HEK293 (cell line): ENCODE data around the gene PROM2.

Experiments
- CTCF ChIA-PET: fragments of 350-600 bp; formaldehyde crosslinking; extraction: SDS; loops from one replicate; lab custom pipeline; 2021; ENCODE audit warnings: antibody characterized with exemption; lab: Yijun Ruan, JAX
- POLR2A ChIA-PET: fragments of 300-600 bp; formaldehyde crosslinking; extraction: SDS; loops from one replicate; lab custom pipeline; 2020; ENCODE audit warnings: antibody characterized with exemption, inconsistent platforms; lab: Yijun Ruan, JAX
- H3K27ac ChIP-seq: fragments of 200-500 bp; sonication (Bioruptor generic); 2 replicates; pipeline ENCODE4 v1.5.1; 2014; ENCODE audit warnings: low read depth, low read length, control low read depth, inconsistent platforms; ENCODE audit errors: extremely low read depth
- H3K36me3 ChIP-seq, 2 experiments: fragments of 200-500 bp in 1 of 2; sonication (Bioruptor generic) in 1 of 2; 1 replicate in 1 of 2; 2 replicates in 1 of 2; pipeline ENCODE4 v1.5.1; 2014 to 2017; ENCODE audit warnings: inconsistent platforms in 2 of 2, low read length in 2 of 2; ENCODE audit not compliant: control insufficient read depth in 2 of 2, insufficient read depth in 1 of 2
- H3K4me1 ChIP-seq: fragments of 200-500 bp; sonication (Bioruptor generic); 2 replicates; pipeline ENCODE4 v1.5.1; 2014; ENCODE audit warnings: mild to moderate bottlenecking, low read length, inconsistent platforms; ENCODE audit not compliant: control insufficient read depth, insufficient read depth
- H3K4me3 ChIP-seq: 2 replicates; pipeline ENCODE4 v1.5.1; 2011; ENCODE audit warnings: low read depth, mild to moderate bottlenecking, control low read depth, low read length, moderate library complexity
- H3K9me3 ChIP-seq: fragments of 200-500 bp; sonication (Bioruptor generic); 2 replicates; pipeline ENCODE4 v1.5.1; 2014; ENCODE audit warnings: low read depth, low read length, inconsistent platforms; ENCODE audit not compliant: control insufficient read depth, insufficient read depth
- GLI4 ChIP-seq: fragments of 450-650 bp; formaldehyde crosslinking; IDR thresholded peaks from 2 replicates; pipeline ENCODE4 v1.5.1; 2016; ENCODE audit warnings: missing biosample characterization, missing genetic modification characterization
- OSR2 ChIP-seq: fragments of 450-650 bp; formaldehyde crosslinking; IDR thresholded peaks from 2 replicates; pipeline ENCODE4 v1.5.1; 2016; ENCODE audit warnings: missing biosample characterization, missing genetic modification characterization
- SALL2 ChIP-seq: fragments of 450-650 bp; formaldehyde crosslinking; IDR thresholded peaks from 2 replicates; pipeline ENCODE4 v1.5.0; 2017; ENCODE audit warnings: missing biosample characterization, mild to moderate bottlenecking, missing genetic modification characterization, borderline replicate concordance
- ZFHX2 ChIP-seq: fragments of 450-650 bp; formaldehyde crosslinking; conservative IDR thresholded peaks from 2 replicates; pipeline ENCODE4 v1.5.1; 2016; ENCODE audit warnings: missing biosample characterization, missing genetic modification characterization
- ZFP41 ChIP-seq: fragments of 450-650 bp; formaldehyde crosslinking; IDR thresholded peaks from 2 replicates; pipeline ENCODE4 v1.5.1; 2016; ENCODE audit warnings: missing biosample characterization, missing genetic modification characterization, borderline replicate concordance
- ZNF10 ChIP-seq: fragments of 450-650 bp; formaldehyde crosslinking; IDR thresholded peaks from 2 replicates; pipeline ENCODE4 v1.5.1; 2017; ENCODE audit warnings: missing biosample characterization, missing genetic modification characterization
- ZNF2 ChIP-seq: fragments of 450-650 bp; formaldehyde crosslinking; IDR thresholded peaks from 2 replicates; pipeline ENCODE4 v1.5.1; 2016; ENCODE audit warnings: missing biosample characterization, missing genetic modification characterization
- ZNF626 ChIP-seq: fragments of 450-650 bp; sonication (Bioruptor Pico); formaldehyde crosslinking; IDR thresholded peaks from 2 replicates; pipeline ENCODE4 v1.5.1; 2018; ENCODE audit warnings: missing biosample characterization, missing genetic modification characterization, inconsistent platforms
- ZNF670 ChIP-seq: fragments of 450-650 bp; formaldehyde crosslinking; IDR thresholded peaks from 2 replicates; pipeline ENCODE4 v1.5.1; 2016; ENCODE audit warnings: missing biosample characterization, missing genetic modification characterization, low read depth
- ZNF785 ChIP-seq: fragments of 450-650 bp; formaldehyde crosslinking; IDR thresholded peaks from 2 replicates; pipeline ENCODE4 v1.5.1; 2016; ENCODE audit warnings: missing biosample characterization, missing genetic modification characterization
- TF ChIP-seq, protein P1 (sequence below): fragments of 450-650 bp; formaldehyde crosslinking; conservative IDR thresholded peaks from 2 replicates; pipeline ENCODE4 v1.5.1; 2016; ENCODE audit warnings: low read depth, missing biosample characterization, missing genetic modification characterization
- TF ChIP-seq, protein P2 (sequence below): fragments of 450-650 bp; formaldehyde crosslinking; optimal IDR thresholded peaks from 2 replicates; pipeline ENCODE3; 2016; ENCODE audit warnings: missing biosample characterization, mild to moderate bottlenecking, missing genetic modification characterization
- TF ChIP-seq, protein P3 (sequence below): fragments of 450-650 bp; formaldehyde crosslinking; IDR thresholded peaks from 2 replicates; pipeline ENCODE4 v1.5.1; 2016; ENCODE audit warnings: missing biosample characterization, missing genetic modification characterization
- TF ChIP-seq, protein P4 (sequence below): sonication (generic); formaldehyde crosslinking; IDR thresholded peaks from 2 replicates; pipeline ENCODE4 v1.8.1; 2022; ENCODE audit warnings: mild to moderate bottlenecking, moderate library complexity, missing genetic modification reagents
- TF ChIP-seq, protein P5 (sequence below): fragments of 450-650 bp; formaldehyde crosslinking; IDR thresholded peaks from 2 replicates; pipeline ENCODE4 v1.5.1; 2016; ENCODE audit warnings: missing biosample characterization, missing genetic modification characterization
- TF ChIP-seq, protein P6 (sequence below): fragments of 450-650 bp; formaldehyde crosslinking; IDR thresholded peaks from 2 replicates; pipeline ENCODE4 v1.5.1; 2016; ENCODE audit warnings: missing biosample characterization, missing genetic modification characterization

PROM2 gene

DNA sequence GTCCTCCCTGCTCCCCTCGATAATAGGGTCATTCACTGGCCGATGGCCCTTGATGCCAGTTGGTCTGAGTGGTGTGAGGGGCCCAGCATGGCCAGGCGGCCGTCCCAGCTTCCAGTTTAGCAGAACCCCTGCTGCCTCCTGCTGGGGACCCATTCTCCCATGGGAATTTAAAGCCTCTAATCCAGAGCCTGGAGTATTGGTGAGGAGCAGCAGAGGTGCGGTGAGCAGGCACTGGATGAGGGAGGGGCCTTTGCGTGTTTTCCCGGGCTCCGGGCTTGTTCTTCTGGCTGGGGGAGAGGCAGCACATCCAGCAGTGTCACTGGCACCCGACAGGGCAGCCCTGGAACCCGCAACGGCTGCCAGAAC lies 40.3 kb downstream of the PROM2 start (continued):
- TF ChIP-seq, protein P1, sequence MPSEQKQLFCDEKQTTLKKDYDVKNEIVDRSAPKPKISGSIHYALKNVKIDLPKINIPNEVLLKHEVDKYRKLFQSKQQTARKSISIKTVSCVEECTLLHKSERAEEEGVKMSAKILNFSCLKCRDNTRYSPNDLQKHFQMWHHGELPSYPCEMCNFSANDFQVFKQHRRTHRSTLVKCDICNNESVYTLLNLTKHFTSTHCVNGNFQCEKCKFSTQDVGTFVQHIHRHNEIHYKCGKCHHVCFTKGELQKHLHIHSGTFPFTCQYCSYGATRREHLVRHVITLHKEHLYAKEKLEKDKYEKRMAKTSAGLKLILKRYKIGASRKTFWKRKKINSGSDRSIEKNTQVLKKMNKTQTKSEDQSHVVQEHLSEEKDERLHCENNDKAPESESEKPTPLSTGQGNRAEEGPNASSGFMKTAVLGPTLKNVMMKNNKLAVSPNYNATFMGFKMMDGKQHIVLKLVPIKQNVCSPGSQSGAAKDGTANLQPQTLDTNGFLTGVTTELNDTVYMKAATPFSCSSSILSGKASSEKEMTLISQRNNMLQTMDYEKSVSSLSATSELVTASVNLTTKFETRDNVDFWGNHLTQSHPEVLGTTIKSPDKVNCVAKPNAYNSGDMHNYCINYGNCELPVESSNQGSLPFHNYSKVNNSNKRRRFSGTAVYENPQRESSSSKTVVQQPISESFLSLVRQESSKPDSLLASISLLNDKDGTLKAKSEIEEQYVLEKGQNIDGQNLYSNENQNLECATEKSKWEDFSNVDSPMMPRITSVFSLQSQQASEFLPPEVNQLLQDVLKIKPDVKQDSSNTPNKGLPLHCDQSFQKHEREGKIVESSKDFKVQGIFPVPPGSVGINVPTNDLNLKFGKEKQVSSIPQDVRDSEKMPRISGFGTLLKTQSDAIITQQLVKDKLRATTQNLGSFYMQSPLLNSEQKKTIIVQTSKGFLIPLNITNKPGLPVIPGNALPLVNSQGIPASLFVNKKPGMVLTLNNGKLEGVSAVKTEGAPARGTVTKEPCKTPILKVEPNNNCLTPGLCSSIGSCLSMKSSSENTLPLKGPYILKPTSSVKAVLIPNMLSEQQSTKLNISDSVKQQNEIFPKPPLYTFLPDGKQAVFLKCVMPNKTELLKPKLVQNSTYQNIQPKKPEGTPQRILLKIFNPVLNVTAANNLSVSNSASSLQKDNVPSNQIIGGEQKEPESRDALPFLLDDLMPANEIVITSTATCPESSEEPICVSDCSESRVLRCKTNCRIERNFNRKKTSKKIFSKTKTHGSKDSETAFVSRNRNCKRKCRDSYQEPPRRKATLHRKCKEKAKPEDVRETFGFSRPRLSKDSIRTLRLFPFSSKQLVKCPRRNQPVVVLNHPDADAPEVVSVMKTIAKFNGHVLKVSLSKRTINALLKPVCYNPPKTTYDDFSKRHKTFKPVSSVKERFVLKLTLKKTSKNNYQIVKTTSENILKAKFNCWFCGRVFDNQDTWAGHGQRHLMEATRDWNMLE (tag by site-specific recombination): no peak
- TF ChIP-seq ZFP41 (tag by site-specific recombination) (no peak), ZFHX2 (tag by site-specific recombination) (no peak)
- TF ChIP-seq, protein P2, sequence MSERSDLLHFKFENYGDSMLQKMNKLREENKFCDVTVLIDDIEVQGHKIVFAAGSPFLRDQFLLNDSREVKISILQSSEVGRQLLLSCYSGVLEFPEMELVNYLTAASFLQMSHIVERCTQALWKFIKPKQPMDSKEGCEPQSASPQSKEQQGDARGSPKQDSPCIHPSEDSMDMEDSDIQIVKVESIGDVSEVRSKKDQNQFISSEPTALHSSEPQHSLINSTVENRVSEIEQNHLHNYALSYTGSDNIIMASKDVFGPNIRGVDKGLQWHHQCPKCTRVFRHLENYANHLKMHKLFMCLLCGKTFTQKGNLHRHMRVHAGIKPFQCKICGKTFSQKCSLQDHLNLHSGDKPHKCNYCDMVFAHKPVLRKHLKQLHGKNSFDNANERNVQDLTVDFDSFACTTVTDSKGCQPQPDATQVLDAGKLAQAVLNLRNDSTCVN: no peak

DNA sequence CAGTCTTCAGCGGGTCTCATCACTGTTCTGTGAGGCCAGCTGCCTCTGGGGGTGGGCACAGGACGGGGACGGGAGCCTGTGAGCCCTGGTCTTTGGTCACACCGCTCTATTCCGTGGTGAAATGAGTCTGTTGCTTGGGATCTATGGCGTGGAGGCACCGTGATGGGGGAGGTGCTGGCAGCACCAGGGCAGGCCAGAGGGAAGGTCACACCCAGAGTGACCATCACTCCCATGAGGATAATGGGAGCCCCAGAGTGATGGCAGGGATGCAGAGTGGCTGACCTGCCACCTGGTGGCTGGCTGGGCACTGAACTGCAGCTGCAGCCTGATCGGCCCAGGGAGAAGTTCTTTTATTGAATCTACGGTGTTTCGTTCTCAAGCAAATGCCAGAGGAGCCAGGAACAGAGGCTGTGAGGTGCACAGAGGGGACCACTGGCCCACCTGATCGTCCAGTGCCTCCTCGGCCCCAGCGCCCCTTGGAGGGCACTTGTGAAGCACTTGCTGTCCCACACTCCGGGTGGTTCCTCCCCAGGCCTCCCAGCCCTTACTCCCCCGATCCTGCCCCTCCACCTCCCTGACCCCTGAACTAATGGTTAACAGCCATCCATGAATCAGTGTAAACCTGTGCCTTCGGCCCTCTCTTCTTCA lies 40.8 kb downstream of the PROM2 start:
- POLR2A ChIA-PET: no interaction called here

DNA sequence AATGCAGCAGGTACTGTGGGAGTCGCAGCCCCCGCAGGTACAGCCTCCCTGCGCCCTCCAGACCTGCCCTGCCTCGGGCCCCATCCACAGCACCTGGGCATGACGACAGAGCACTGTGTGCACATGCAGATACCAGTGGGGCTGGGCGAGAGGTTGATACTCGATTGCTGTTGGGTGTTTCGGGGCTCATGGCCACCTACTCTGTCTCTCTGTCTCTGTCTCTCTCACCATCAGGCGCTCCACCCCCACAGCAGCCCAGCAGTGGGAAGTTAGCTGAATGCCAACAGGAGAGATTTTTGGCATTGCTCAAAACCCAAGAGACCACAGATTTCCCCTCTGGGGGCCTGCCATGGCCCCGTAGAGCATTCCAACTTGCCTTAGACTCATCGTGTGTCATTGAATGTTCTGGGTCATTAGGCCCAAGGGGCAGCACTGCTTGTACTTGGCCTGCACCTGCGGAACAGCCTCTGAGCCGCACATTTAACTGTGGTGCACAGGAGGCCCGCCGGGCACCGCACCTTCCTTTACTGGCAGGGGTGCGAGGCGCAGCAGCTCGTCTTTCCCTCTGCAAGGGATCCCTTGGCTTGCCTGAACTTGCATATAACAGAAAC lies 41.7 kb downstream of the PROM2 start:
- no peak overlapping the region for H3K27ac ChIP-seq
- no peak overlapping the region for H3K4me3 ChIP-seq
- H3K36me3 ChIP-seq: no peaks in the 10 kb centered on the region
- no peaks in the 10 kb centered on the region for H3K4me1 ChIP-seq
- ChIA-PET CTCF (interaction anchor here (0.6 to 5.2 kb wide), 2 partner anchors 33 to 85 kb away, joined by 3 to 27 read pairs; no protein-coding TSS in a partner anchor), POLR2A (no interaction called here)
- H3K9me3 ChIP-seq: no peaks in the 10 kb centered on the region
- TF ChIP-seq, protein P3, sequence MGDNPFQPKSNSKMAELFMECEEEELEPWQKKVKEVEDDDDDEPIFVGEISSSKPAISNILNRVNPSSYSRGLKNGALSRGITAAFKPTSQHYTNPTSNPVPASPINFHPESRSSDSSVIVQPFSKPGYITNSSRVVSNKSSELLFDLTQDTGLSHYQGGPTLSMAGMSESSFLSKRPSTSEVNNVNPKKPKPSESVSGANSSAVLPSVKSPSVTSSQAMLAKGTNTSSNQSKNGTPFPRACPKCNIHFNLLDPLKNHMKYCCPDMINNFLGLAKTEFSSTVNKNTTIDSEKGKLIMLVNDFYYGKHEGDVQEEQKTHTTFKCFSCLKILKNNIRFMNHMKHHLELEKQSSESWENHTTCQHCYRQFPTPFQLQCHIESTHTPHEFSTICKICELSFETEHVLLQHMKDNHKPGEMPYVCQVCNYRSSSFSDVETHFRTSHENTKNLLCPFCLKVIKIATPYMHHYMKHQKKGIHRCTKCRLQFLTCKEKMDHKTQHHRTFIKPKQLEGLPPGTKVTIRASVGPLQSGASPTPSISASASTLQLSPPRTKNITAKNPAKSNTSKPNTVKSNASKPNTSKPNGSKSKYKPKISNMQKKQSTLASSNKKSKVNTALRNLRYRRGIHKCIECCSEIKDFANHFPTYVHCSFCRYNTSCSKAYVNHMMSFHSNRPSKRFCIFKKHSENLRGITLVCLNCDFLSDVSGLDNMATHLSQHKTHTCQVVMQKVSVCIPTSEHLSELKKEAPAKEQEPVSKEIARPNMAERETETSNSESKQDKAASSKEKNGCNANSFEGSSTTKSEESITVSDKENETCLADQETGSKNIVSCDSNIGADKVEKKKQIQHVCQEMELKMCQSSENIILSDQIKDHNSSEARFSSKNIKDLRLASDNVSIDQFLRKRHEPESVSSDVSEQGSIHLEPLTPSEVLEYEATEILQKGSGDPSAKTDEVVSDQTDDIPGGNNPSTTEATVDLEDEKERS: no peak
- no peak for TF ChIP-seq ZNF785 (tag by site-specific recombination)
- no peak for TF ChIP-seq OSR2 (tag by site-specific recombination)
- TF ChIP-seq ZNF670 (tag by site-specific recombination): no peak
- TF ChIP-seq, protein P4, sequence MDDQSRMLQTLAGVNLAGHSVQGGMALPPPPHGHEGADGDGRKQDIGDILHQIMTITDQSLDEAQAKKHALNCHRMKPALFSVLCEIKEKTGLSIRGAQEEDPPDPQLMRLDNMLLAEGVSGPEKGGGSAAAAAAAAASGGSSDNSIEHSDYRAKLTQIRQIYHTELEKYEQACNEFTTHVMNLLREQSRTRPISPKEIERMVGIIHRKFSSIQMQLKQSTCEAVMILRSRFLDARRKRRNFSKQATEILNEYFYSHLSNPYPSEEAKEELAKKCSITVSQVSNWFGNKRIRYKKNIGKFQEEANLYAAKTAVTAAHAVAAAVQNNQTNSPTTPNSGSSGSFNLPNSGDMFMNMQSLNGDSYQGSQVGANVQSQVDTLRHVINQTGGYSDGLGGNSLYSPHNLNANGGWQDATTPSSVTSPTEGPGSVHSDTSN: no peak
- TF ChIP-seq, protein P5, sequence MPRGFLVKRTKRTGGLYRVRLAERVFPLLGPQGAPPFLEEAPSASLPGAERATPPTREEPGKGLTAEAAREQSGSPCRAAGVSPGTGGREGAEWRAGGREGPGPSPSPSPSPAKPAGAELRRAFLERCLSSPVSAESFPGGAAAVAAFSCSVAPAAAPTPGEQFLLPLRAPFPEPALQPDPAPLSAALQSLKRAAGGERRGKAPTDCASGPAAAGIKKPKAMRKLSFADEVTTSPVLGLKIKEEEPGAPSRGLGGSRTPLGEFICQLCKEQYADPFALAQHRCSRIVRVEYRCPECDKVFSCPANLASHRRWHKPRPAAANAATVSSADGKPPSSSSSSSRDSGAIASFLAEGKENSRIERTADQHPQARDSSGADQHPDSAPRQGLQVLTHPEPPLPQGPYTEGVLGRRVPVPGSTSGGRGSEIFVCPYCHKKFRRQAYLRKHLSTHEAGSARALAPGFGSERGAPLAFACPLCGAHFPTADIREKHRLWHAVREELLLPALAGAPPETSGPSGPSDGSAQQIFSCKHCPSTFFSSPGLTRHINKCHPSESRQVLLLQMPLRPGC: no peak
- TF ChIP-seq ZNF626 (tag by site-specific recombination): no peak
- TF ChIP-seq SALL2: no peak
- no peak for TF ChIP-seq GLI4 (tag by site-specific recombination)

More for the DNA sequence above, 40.8 kb downstream of the PROM2 start:
- CTCF ChIA-PET: interaction anchor here (0.6 to 5.2 kb wide), 2 partner anchors 34 to 84 kb away, joined by 3 to 27 read pairs; no protein-coding TSS in a partner anchor
- H3K9me3 ChIP-seq: no peaks in the 10 kb centered on the region
- no peak overlapping the region for H3K27ac ChIP-seq
- no peaks in the 10 kb centered on the region for H3K36me3 ChIP-seq
- 0 out of 2 replicates have a peak, but pooled peaks have one; percentile 23 for TF ChIP-seq ZNF2 (tag by site-specific recombination)
- TF ChIP-seq, protein P6, sequence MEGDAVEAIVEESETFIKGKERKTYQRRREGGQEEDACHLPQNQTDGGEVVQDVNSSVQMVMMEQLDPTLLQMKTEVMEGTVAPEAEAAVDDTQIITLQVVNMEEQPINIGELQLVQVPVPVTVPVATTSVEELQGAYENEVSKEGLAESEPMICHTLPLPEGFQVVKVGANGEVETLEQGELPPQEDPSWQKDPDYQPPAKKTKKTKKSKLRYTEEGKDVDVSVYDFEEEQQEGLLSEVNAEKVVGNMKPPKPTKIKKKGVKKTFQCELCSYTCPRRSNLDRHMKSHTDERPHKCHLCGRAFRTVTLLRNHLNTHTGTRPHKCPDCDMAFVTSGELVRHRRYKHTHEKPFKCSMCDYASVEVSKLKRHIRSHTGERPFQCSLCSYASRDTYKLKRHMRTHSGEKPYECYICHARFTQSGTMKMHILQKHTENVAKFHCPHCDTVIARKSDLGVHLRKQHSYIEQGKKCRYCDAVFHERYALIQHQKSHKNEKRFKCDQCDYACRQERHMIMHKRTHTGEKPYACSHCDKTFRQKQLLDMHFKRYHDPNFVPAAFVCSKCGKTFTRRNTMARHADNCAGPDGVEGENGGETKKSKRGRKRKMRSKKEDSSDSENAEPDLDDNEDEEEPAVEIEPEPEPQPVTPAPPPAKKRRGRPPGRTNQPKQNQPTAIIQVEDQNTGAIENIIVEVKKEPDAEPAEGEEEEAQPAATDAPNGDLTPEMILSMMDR (tag by site-specific recombination): peak; percentile 68
- no peak for TF ChIP-seq ZNF10
- TF ChIP-seq, all 188 proteins: peak for 2
- Histone ChIP-seq H3K4me1 (no peaks in the 10 kb centered on the region), H3K4me3 (no peak overlapping the region)
